Central memory CD4-positive, alpha-beta T cell (primary cell): ENCODE data around the gene ETS1.

Experiments
- DNase-seq: peaks from one replicate; pipeline ENCODE4 v3.0.0; 2022

The ETS1 gene

GRCh38 chr11:128422576-128423370 lies 164.6 kb downstream of the ETS1 start:
- peak; percentile 89 for DNase-seq

- no peak for DNase-seq
Observed at GRCh38 chr11:128421577-128422330, 165.6 kb downstream of the ETS1 start.

DNA sequence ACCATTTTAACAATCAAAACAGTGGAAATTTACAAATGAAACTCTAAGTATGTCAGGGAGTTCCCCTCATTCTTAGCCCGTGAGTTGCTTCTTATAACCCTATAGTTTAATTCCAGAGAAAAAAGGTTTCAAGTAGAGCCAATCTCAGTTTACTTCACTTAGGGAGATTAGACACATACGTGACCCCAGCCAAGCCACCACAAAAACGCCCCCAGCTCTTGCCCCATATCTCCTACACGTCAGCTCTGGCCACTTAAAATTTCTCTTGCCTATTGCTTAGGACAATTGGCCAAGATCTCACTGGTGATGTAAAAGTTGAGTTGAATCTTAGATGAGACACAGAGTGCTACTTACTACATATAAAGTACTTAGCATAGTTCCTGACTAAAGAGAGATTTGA lies 166.4 kb downstream of the ETS1 start:
- DNase-seq: no peak

DNA sequence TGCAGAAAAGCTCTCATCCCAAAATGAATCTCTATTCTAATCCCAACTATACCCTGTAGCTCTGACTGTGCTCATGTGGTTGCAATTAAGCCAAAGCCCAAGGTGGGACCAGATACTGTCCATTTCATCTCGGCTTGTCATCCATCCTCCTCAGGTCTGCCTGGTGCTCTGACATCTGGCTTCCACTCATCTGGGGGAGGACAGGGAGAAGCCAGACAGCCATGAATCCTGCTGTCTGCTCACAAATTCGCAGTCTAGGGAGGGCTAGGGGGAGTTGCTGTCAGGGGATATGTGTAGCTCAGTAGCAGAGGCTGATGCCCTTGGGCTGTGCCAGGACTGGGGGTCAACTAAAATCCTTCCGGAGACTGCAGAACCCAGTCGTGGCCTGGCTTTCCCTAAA lies 167.1 kb downstream of the ETS1 start:
- DNase-seq: no peak

DNA sequence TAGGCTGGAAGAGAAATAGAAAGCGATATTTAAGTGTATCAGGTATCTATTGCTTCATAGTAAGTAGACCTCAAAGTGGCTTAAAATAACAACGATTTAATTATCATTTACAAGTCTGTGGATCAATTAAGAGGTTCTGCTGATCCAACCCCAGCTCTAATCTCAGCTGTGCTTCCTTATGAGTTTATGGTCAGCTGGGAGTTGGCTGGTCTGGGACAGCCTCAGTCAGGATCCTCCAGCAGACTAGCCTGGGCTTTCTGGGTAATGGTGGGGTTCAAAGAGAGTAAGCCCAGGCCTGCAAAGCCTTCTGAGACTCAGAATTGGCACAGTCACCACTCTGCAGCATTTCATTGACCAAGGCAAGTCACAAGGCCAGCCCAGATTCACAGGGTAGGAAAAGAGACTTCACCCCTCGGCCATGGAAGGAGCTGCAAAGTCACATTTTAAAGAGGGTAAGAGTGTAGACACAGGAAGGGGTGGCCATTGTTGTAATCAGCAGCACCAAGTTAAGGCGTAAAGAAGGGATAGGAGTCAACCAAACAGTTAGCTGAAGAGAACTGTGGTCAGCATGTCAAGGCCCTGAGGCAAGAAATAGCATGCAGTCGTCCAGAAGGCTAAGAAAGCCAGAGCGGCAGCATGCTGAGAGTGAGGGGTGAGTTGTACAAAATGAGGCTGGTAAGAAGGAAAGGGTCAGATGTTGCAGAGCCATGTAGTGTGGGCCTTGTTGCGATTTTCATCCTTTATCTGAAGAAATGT lies 168.2 kb downstream of the ETS1 start:
- no peak for DNase-seq

GRCh38 chr11:128417607-128418324 lies 169.6 kb downstream of the ETS1 start:
- DNase-seq: no peak

- DNase-seq: no peak
Observed at GRCh38 chr11:128416976-128417375, 170.4 kb downstream of the ETS1 start.

DNA sequence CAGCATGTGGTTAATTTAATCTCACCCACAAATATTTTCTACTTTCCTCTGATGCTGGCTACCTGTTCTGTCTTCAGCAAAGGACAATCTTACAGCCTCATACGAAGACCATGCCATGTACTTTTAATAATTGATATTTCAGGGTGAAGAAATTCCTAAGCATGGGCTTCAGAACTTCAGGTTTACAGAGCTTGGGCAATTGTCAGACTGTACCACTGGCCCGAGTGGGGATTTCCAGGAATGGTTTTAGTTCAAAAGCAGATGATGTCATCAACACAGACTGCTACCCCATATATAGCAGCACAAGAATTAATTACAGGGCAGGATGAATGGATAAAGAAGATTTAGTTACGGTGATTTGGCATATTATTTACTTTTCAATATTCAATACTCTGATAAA lies 171.8 kb downstream of the ETS1 start:
- no peak for DNase-seq

DNA sequence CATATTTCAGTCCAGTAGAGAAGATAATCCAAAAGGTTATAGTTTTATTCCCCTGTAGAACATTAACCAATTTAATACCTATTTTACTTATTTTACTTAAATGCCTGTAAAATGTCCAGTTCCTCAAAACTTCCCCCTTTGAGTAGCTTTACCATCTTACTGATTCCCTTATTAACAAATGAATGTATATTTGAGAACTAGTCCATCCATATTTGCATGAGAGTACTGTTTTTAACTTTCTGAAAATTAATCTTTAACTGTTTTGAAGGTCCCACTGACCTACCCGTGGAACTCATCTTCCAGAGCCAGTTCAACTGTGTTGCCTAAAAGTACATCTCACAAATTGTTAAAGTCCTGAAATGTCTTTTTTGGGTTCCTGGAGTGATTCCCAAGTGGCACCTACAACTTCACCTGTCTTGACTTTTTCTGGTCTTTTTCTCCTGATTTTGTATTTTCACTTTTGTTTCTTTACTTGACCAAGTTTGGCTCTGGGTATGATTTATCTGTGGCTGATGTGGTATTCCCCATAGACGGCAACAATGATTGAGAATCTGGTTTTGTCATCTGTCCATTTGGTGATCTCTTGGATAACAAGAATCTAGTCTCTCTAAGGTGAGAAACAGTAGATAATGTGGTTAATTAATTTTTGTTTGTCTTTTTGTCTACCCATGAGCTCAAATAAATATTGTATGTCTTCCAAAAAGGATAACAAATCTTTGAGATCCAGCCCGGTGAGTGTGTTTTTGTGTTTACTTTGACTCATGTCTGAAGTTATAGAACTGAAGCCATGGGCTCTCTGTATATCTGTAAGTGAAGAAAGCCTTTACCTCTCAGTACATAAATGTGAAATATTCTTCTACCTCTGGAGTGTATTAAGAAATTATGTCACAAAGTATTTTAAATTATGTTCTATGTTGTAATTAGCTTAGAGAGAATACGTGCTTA lies 174.2 kb downstream of the ETS1 start:
- no peak for DNase-seq

DNA sequence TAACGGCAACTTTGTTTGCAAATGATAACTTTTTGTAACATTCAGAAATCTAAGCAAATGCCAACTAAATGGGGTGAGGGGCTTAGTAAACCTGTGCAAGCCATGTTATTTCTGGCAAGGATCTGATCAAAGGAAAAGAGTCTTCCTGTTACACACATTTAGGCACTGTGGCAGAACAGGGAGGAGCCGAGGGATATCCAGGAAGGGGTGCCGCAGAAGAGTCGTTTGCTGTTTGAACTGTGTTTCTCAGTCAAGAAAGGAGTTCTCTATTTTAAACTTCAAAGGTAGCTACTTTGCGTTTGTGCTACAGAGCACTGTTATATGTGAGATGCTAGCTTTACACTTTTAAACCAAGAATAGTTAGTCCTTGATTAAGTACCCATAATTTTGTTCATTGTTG lies 175.5 kb downstream of the ETS1 start:
- no peak for DNase-seq

- no peak for DNase-seq
Observed at GRCh38 chr11:128411150-128411549, 176.2 kb downstream of the ETS1 start.

- DNase-seq: no peak
Observed at GRCh38 chr11:128409476-128409875, 177.9 kb downstream of the ETS1 start.
